HL-60 (cell line): ENCODE data around the gene APOL3.
"Not testable (repeated sequence)": the region's sequence is repeated elsewhere in the genome, so short reads cannot be mapped to it uniquely, and the experiment has no call there.

Experiments used
- DNase-seq, 2 experiments: peaks; one replicate each; pipeline ENCODE4 v3.0.0-alpha.2; 2010 to 2020; ENCODE audit warnings: low read depth in 1 of 2, low spot score in 1 of 2
- H3K27ac ChIP-seq: fragments of 250-450 bp; sonication (Bioruptor Pico); replicated peaks from 2 replicates; pipeline ENCODE4 v1.5.1; 2020; ENCODE audit warnings: mild to moderate bottlenecking, moderate library complexity
- H3K27me3 ChIP-seq: fragments of 250-450 bp; sonication (Bioruptor Pico); 2 replicates; pipeline ENCODE4 v1.5.1; 2021; ENCODE audit warnings: mild to moderate bottlenecking, moderate library complexity; ENCODE audit not compliant: insufficient read depth, poor library complexity, severe bottlenecking
- H3K4me3 ChIP-seq: replicated peaks from 2 replicates; pipeline ENCODE4 v1.5.1; 2011; ENCODE audit warnings: mild to moderate bottlenecking, control low read depth, low read length; ENCODE audit not compliant: insufficient read depth
- GABPA ChIP-seq: IDR thresholded peaks from 2 replicates; pipeline ENCODE4 v1.6.1; 2012; ENCODE audit warnings: low read depth
- POLR2AphosphoS5 ChIP-seq: IDR thresholded peaks from 2 replicates; pipeline ENCODE4 v1.6.1; 2012; ENCODE audit warnings: low read depth
- SPI1 ChIP-seq: IDR thresholded peaks from 2 replicates; pipeline ENCODE4 v1.6.1; 2012; ENCODE audit warnings: low read depth, mild to moderate bottlenecking, borderline replicate concordance
- long read RNA-seq: library from polyadenylated mRNA; unstranded; transcript quantifications from one replicate; pipeline ENCODE4 v2.0.0, GENCODE V29; 2020
- TF ChIP-seq, protein P1 (sequence below): IDR thresholded peaks from one replicate; pipeline ENCODE4 v1.5.1; 2011; ENCODE audit warnings: low read length, control low read depth, inconsistent platforms; ENCODE audit not compliant: insufficient read depth
- TF ChIP-seq, protein P2 (sequence below): IDR thresholded peaks from 2 replicates; pipeline ENCODE4 v1.6.1; 2012; ENCODE audit warnings: low read depth; ENCODE audit not compliant: insufficient replicate concordance

The APOL3 gene, protein sequence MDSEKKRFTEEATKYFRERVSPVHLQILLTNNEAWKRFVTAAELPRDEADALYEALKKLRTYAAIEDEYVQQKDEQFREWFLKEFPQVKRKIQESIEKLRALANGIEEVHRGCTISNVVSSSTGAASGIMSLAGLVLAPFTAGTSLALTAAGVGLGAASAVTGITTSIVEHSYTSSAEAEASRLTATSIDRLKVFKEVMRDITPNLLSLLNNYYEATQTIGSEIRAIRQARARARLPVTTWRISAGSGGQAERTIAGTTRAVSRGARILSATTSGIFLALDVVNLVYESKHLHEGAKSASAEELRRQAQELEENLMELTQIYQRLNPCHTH
- long read RNA-seq: 0 reads

DNA sequence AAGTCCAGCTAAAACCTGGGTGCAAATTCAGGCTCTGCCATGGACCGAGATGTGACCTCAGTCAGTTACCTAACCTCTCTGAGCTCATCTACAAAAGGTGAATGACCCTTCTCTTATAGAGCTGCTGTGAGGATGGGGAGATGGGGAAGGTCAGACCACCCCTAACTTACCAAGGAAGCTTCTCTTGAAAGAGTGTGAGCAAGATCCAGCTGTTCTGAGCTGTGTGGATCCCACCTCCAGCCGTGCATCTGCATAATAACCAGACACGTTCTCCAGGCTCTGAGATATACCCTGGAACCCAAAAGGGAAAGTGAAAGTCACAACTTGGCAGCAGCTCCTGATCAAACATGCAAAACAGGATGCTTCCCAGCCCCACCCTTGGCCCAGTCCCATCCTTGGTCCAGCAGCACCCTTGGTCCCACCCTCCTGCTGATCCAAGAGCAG, at the start of gene APOL3:
APOL3 (minus strand) TSS at position 257 of the 444 bp plus-strand sequence. CDS start 11,700 bp downstream, outside the sequence.
- Histone ChIP-seq H3K27me3 (peaks cover 5% of the 10 kb centered on the region), H3K4me3 (no peak within 1 kb of the TSS), H3K27ac (no peak within 1 kb of the TSS)
- TF ChIP-seq POLR2AphosphoS5: no peak
- no peak for TF ChIP-seq GABPA
- no peak for TF ChIP-seq SPI1
- TF ChIP-seq, protein P1, sequence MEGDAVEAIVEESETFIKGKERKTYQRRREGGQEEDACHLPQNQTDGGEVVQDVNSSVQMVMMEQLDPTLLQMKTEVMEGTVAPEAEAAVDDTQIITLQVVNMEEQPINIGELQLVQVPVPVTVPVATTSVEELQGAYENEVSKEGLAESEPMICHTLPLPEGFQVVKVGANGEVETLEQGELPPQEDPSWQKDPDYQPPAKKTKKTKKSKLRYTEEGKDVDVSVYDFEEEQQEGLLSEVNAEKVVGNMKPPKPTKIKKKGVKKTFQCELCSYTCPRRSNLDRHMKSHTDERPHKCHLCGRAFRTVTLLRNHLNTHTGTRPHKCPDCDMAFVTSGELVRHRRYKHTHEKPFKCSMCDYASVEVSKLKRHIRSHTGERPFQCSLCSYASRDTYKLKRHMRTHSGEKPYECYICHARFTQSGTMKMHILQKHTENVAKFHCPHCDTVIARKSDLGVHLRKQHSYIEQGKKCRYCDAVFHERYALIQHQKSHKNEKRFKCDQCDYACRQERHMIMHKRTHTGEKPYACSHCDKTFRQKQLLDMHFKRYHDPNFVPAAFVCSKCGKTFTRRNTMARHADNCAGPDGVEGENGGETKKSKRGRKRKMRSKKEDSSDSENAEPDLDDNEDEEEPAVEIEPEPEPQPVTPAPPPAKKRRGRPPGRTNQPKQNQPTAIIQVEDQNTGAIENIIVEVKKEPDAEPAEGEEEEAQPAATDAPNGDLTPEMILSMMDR: no peak
- TF ChIP-seq, protein P2, sequence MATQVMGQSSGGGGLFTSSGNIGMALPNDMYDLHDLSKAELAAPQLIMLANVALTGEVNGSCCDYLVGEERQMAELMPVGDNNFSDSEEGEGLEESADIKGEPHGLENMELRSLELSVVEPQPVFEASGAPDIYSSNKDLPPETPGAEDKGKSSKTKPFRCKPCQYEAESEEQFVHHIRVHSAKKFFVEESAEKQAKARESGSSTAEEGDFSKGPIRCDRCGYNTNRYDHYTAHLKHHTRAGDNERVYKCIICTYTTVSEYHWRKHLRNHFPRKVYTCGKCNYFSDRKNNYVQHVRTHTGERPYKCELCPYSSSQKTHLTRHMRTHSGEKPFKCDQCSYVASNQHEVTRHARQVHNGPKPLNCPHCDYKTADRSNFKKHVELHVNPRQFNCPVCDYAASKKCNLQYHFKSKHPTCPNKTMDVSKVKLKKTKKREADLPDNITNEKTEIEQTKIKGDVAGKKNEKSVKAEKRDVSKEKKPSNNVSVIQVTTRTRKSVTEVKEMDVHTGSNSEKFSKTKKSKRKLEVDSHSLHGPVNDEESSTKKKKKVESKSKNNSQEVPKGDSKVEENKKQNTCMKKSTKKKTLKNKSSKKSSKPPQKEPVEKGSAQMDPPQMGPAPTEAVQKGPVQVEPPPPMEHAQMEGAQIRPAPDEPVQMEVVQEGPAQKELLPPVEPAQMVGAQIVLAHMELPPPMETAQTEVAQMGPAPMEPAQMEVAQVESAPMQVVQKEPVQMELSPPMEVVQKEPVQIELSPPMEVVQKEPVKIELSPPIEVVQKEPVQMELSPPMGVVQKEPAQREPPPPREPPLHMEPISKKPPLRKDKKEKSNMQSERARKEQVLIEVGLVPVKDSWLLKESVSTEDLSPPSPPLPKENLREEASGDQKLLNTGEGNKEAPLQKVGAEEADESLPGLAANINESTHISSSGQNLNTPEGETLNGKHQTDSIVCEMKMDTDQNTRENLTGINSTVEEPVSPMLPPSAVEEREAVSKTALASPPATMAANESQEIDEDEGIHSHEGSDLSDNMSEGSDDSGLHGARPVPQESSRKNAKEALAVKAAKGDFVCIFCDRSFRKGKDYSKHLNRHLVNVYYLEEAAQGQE: no peak
- DNase-seq: no peak

DNA sequence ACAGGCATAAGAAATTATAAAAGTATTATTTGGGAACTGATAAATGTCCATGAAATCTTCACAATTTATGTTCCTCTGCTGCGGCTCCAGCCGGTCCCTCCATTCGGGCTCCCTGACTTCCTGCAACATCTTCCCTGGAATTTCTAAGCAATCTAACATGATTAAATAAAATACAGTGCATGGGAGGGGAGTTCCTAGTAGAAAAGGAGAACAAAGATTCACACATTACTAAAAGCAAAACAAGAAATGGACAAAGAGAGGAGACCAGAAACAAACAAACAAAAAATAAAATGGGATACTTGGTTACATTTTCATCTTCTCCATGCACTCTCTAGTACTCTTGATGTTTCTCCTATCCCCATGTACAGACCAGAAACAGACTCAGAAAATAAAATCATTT, 49.7 kb upstream of the APOL3 start:
- peak overlapping the region; percentile 55 for H3K27ac ChIP-seq
- DNase-seq: no peak
- H3K27me3 ChIP-seq: no peaks in the 10 kb centered on the region
- TF ChIP-seq, protein P2: no peak
- no peak for TF ChIP-seq POLR2AphosphoS5
- TF ChIP-seq GABPA: no peak
- TF ChIP-seq SPI1: no peak
- no peak overlapping the region for H3K4me3 ChIP-seq

DNA sequence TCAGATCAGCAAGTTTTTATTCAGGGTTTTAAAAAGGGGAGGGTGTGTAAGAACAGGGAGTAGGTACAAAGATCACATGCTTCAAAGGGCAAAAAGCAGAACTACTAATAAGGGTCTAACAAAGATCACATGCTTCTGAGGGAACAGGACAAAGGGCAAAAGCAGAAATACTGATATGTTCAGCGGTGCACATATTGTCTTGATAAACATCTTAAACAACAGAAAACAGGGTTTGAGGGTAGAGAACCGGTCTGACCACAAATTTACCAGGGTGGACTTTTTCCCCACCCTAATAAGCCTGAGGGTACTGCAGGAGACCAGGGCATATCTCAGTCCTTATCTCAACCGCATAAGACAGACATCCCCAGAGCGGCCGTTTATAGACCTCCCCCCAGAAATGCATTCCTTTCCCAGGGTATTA, 48.9 kb upstream of the APOL3 start:
- not testable (repeated sequence) for H3K4me3 ChIP-seq, H3K27me3 ChIP-seq, H3K27ac ChIP-seq
- peak in 1 of 2 experiments; percentile 24 for DNase-seq

DNA sequence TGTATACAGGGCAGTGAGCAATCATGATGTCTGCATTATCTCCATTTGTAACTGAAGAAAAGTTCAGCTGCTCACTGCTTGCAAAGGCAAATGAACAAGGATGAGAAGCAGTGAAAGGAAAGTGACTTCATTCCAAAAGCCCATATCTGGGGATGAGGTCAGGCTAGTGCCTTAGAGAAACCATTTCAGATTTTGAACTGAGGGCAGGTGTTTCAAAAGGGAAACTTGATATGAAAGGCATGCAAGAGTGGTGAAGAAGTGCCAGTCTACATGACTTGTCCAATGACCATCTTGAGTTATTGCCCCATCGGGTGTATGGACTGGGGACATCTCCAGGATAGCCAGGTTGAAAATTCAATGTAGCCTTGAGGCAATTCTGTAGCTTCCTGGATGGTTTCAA, 48.4 kb upstream of the APOL3 start:
- no peak for DNase-seq
- H3K27me3 ChIP-seq: no peaks in the 10 kb centered on the region
- H3K27ac ChIP-seq: no peak overlapping the region
- TF ChIP-seq, protein P2: no peak
- TF ChIP-seq SPI1 (no peak), GABPA (no peak), POLR2AphosphoS5 (no peak)
- TF ChIP-seq, protein P1: no peak
- no peak overlapping the region for H3K4me3 ChIP-seq
